HG02571 (cell line): Measurements from ENCODE around the gene CHRM2.

Experiments
- ATAC-seq: cut with Tn5 transposase; IDR thresholded peaks from one replicate; pipeline ENCODE4 v1.9.1; 2021; ENCODE audit warnings: mild to moderate bottlenecking, moderate library complexity; ENCODE audit not compliant: unreplicated experiment

Gene CHRM2

GRCh38 chr7:136891850-136892249, 23.4 kb downstream of the CHRM2 start:
- no peak for ATAC-seq

- no peak for ATAC-seq
Observed at GRCh38 chr7:136894789-136895188, 26.3 kb downstream of the CHRM2 start.

GRCh38 chr7:136897676-136898075, 29.2 kb downstream of the CHRM2 start:
- ATAC-seq, result no peak

DNA sequence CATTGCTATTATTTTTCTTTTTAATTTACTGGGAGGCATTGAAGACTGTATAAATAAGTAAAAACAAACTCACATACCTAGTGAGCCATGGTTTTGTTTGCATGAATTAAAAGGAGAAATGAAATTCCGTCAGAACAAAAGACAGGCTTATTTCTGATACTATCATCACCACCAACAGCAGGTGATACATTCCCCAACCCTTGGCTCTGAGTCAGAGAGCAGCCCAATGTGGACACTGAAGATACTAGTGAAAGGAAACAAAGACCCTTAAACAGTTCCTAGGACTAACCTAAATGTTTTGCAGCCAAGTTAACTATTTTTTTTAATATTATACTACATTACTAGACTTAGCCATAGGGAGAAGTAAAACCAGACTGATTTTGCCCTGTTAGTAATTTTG, 31.6 kb downstream of the CHRM2 start:
- no peak for ATAC-seq

GRCh38 chr7:136910771-136911170, 42.3 kb downstream of the CHRM2 start:
- no peak for ATAC-seq

GRCh38 chr7:136911344-136911743, 42.9 kb downstream of the CHRM2 start:
- ATAC-seq, result no peak

- ATAC-seq, result no peak
Observed at GRCh38 chr7:136912339-136912738, 43.9 kb downstream of the CHRM2 start.

- ATAC-seq, result no peak
Observed at GRCh38 chr7:136914016-136914415, 45.6 kb downstream of the CHRM2 start.

GRCh38 chr7:136919820-136920219, 51.4 kb downstream of the CHRM2 start:
- no peak for ATAC-seq

GRCh38 chr7:136923111-136923667, 54.7 kb downstream of the CHRM2 start:
- no peak for ATAC-seq

- ATAC-seq, result no peak
Observed at GRCh38 chr7:136925044-136925443, 56.6 kb downstream of the CHRM2 start.

DNA sequence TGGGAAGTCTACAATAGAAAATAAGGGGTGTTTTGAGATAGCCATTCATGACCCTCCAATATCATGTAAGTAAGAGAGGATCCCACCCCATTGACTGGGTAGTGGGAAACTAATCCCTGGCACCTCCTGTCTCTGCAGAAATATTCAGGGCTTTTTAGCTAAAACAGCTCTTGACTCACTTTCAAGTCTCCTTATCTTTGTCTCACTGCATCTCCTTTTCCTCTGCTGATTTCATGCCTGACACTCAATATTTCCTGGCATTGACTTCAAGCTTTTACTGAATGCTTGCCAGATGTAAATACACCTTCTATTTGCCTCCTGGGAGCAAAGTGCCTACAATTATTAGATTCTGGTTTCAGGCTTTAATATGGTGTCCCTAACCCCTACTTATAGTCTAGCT, 57.1 kb downstream of the CHRM2 start:
- no peak for ATAC-seq

DNA sequence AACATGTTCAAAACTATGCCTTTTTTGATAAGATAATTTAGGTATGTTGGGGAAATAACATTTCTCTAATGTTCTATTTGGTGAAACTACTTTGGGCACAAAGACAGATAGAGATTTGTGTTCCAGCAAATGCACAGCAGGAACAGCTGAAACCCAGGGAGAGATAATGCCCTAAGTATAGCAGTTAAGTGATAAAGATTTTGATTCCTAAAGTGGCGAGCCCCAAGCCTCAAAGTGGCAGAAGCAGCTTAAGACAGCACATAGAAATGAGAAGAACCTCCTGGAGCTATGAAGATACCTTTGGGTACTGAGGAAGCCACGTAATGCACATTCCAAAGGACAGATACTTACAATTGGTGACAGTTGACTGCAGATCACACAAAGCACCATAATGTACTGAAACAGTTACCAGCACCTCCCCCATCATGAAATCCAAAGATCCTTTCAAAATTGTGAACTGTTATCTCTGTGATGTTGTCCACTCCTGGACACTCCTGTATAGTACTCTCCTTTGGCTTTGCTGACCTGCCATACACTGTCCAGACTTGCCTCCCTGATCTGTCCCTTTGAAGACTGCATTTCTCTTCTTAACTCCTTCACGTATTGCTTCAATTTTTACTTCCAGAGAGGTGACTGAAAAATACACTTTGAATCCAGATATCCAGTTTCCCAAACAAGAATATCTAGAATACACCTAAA, 62.9 kb downstream of the CHRM2 start:
- no peak for ATAC-seq

DNA sequence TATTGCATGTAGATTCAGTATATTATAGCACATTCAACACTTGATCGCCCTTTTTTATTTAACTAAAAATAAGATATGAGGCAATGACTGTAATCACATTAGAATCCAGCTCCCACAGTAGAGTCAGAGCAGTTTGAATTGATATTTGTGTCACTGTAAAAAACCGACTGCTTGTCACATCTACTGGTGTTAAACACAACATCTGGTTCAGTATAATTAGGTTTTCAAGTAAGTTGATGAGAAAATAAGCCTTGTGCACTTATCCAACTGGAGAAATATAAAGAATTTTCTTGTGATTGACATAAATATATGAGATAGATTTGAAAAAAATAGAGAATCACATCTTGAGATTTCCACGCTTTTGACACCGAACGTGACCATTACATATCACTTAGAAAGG, 69.0 kb downstream of the CHRM2 start:
- no peak for ATAC-seq

DNA sequence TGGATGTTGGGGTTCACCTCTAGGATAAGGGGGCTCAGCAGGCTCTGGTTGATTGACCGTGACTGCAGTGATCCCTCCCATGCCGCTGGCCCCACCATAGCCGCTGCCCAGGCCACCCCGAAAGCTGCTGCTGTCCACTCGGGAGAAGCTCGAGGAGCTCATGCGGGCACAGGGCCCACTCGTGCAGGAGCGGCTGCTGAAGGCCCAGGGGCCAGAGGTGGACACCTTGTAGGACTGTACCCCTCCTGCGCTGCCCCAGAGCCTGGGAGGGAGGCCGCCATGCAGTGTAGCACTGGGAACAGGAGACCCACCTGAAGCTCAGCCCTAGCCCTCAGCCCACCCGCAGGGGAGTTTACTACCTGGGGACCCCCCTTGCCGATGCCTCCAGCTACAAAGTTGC, 70.0 kb downstream of the CHRM2 start:
- ATAC-seq, result no peak

DNA sequence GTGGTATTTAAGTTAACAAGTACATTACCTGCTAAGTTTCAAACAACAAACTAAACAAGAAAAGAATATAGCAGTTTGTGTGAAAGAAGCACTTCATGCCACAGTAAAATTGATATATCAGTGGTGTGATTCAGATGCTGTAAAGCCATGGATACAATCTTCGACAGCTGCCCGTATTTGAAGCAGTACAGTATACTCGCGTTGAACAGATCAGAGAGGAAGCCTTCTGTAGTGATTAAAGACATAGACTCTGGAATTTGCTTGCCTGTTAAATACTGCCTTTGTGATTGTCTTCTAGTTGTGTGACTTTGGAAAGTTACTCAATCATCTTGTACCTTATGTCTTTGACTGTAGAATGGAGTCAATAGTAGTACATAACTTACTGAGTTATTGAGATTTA, 71.7 kb downstream of the CHRM2 start:
- no peak for ATAC-seq

GRCh38 chr7:136940917-136941316, 72.5 kb downstream of the CHRM2 start:
- ATAC-seq, result no peak

DNA sequence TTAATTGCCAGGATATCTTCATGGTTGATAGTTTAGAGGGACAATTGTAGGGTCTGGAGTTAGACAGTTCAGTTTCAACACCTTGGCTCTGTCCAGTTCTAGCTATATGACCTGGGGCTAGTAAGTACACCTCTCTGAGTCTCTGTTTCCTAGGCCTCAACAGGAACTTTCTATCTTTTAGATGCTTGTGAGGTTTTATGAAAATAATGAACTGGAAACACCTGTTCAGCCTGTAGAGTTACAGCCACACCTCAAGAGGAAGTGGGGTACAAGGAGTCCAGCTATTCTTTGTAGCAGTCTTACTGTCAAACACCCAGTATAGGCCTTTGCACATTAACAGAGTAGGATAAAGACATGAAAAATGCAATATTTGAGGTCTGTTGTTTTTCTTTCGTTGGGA, 73.4 kb downstream of the CHRM2 start:
- no peak for ATAC-seq

- no peak for ATAC-seq
Observed at GRCh38 chr7:136942401-136942800, 73.9 kb downstream of the CHRM2 start.

- no peak for ATAC-seq
Observed at GRCh38 chr7:136942994-136943393, 74.5 kb downstream of the CHRM2 start.

DNA sequence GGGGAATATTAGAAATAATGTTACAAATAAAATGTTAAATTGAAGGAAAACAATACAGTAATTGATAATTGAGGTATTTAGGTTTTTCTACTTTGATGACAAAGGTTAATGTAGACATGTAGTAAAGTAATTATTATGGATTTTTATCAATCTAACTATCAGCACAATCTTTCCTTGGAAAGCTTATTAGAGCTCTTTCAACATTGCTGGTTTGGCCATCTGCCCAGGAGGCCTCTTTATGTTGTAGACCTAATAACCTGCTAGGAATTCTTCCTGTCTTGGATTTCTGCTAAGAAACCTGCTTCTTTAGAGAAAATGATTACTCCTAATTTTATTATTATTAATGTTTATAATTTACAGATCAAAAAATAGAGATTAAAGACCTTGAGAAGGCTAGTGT, 78.9 kb downstream of the CHRM2 start:
- no peak for ATAC-seq

GRCh38 chr7:136950331-136950730, 81.9 kb downstream of the CHRM2 start:
- ATAC-seq, result no peak

DNA sequence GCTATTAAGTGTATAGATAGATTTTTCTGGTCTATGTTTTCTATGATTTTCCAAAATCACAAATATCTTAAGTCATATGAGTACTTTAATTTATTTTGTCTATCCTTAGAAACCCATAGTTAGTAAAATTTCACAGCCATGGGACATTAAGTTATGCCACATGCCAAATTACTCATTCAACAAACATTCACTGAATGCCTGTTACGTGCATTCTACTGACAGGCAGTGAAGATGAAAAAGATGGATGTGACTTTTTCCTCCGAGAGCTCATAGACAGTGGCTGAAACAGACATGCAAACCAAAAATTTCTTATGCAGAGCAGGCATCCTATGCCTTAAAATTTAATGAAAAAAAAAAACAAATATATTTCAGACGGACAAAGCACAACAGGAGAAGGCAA, 84.9 kb downstream of the CHRM2 start:
- no peak for ATAC-seq
